ENCODE data around the gene ANKRD66.
"Not testable (repeated sequence)": the region's sequence is repeated elsewhere in the genome, so short reads cannot be mapped to it uniquely, and the experiment has no call there.

The ANKRD66 gene

DNA sequence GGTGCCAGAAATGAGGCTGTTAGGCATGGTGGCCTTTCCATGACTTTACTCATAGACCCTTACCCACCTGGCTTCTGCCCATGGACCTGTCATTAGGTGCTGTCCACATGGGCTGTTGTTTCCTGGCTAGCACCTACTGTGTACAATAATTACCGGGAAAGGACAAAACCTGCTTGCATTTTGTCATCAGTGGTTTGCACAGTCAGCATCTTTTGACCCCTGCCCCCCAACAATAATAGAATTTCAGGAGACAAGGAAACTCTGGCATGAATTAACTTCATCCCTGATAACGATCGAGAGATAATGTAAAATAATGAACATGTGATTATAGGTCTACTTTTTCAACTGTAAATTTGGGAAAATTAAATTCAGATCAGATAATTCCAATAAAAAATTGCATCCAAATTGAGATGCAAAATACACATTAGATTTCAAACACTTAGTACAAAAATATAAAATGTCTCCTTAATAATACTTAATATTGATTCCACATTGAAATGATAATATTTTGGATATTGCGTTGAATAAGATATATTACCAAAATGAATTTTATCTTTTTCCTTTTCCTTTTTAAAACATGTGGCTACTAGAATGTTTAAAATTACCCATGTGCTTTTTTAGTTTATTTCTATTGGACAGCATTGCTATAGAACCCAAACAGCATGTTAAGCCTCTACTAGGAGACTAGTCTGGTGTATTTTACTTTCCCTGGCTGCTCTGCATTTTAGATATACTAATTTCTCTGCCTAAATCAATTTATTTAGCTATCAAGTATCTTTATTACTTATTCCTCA is 12.4 kb downstream of the ANKRD66 start:
- TF ChIP-seq, protein P1, sequence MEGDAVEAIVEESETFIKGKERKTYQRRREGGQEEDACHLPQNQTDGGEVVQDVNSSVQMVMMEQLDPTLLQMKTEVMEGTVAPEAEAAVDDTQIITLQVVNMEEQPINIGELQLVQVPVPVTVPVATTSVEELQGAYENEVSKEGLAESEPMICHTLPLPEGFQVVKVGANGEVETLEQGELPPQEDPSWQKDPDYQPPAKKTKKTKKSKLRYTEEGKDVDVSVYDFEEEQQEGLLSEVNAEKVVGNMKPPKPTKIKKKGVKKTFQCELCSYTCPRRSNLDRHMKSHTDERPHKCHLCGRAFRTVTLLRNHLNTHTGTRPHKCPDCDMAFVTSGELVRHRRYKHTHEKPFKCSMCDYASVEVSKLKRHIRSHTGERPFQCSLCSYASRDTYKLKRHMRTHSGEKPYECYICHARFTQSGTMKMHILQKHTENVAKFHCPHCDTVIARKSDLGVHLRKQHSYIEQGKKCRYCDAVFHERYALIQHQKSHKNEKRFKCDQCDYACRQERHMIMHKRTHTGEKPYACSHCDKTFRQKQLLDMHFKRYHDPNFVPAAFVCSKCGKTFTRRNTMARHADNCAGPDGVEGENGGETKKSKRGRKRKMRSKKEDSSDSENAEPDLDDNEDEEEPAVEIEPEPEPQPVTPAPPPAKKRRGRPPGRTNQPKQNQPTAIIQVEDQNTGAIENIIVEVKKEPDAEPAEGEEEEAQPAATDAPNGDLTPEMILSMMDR (IDR thresholded peaks at IDR 0.05; ENCODE audit: low read depth, low read length, missing control alignments) = no peak
- no peak for DNase-seq (ENCODE audit: low read depth)
- H3K4me3 ChIP-seq (ENCODE audit: low read depth, low read length) = no peak overlapping the region
- in situ Hi-C loops (cut with HindIII; ENCODE audit: low sequenced_read_pairs) = no loop called here

DNA sequence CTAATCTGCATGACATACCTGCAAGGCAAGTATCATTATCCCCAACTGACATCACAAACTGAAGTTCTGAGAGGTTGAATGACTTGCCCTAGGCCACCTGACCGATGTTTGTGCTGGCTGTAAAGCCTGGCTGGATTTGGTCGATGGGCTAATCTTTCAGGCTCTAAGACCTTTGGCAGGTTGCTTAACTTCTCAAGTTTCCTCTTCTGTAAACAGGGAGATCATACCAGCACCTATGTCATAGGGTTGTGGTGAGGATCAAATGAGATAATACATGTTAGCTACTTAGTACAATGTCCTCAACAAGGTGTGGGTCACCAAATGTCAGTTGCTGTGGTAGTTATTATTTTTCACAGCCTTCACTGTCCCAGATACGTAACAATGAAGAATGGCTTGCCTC is 14.2 kb downstream of the ANKRD66 start:
- H3K4me3 ChIP-seq (ENCODE audit: low read depth, low read length) = no peak overlapping the region
- TF ChIP-seq, protein P1 (IDR thresholded peaks at IDR 0.05; ENCODE audit: low read depth, low read length, missing control alignments) = no peak
- in situ Hi-C loops (cut with HindIII; ENCODE audit: low sequenced_read_pairs) = no loop called here
- DNase-seq (ENCODE audit: low read depth) = no peak

DNA sequence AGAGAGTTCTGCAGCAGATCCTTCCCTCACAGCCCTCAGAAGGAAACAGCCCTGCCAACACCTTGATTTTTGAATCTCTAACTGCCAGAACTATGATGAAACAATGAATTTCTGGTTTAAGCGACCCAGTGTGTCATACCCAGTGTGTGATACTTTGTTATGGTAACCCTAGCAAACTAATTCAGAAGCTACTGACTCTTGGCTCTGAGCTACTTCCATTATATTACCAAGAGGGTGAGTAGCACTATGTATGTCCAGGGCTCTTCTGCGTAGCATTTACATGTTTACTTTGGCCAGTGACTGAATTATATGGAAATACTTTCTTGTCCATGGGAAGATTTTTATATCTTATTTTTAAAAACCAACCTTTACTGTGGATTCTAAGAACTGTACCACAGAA is 16.7 kb downstream of the ANKRD66 start:
- in situ Hi-C loops (cut with HindIII; ENCODE audit: low sequenced_read_pairs) = no loop called here
- no peak for DNase-seq (ENCODE audit: low read depth)
- TF ChIP-seq, protein P1 (IDR thresholded peaks at IDR 0.05; ENCODE audit: low read depth, low read length, missing control alignments) = no peak
- no peak overlapping the region for H3K4me3 ChIP-seq (ENCODE audit: low read depth, low read length)

DNA sequence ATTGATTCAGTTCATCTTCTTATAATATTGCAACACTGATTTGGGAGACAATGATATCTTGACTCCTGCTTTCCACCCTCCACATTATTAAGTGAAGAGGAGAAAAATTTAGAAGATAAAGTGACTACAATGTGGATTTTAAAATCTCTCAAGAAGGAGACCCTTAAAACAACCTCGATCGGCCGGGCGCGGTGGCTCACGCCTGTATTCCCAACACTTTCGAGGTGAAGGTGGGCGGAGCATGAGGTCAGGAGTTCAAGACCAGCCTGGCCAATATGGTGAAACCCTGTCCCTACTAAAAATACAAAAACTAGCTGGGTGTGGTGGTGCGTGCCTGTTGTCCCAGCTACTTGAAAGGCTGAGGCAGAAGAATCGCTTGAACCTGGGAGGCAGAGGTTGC is 17.5 kb downstream of the ANKRD66 start:
- DNase-seq (ENCODE audit: low read depth); H3K4me3 ChIP-seq (ENCODE audit: low read depth, low read length); in situ Hi-C loops (cut with HindIII; ENCODE audit: low sequenced_read_pairs): not testable (repeated sequence)

DNA sequence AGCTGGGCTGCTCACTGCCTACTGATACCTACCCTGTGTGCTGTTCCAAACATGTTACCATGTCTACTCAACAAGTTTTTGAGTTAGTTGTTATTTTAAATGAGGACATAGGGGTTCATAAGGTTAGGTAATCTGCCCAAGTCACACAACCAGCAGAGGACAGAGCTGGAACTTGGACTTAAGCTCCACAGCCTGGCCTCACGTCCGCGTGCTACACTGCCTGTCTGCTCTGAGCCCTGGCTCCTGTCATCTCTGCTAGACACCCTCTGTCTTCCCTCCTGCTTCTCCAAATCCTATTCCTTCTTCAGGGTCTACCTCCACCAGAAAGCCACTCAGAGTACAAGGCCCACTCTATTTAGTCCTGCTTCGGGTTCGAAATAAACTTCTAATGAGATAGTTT is 18.2 kb downstream of the ANKRD66 start:
- no peak for DNase-seq (ENCODE audit: low read depth)
- no peak overlapping the region for H3K4me3 ChIP-seq (ENCODE audit: low read depth, low read length)
- TF ChIP-seq, protein P1 (IDR thresholded peaks at IDR 0.05; ENCODE audit: low read depth, low read length, missing control alignments) = no peak
- in situ Hi-C loops (cut with HindIII; ENCODE audit: low sequenced_read_pairs) = loop anchor here (5.0 kb wide), 1 partner anchor 63 kb away; no protein-coding TSS in a partner anchor

DNA sequence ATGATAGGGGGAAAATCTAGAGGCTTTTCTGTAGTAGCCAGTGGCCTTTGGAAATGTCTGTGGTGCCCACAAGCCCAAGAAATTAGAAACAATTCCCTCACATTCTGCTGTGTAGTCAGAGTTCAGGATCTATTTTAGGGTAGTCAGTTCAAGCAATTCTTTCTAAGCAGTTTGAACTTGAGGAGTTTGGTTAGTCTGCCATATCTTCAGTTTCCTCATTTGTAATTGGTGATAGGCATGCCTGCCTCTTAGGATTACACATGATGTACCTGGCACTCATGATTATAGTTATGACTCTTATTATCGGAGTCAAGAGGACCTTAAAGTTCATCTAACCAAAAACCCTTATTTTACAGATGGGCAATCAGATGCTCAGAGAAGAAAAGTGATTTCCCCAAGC is 25.3 kb downstream of the ANKRD66 start:
- H3K4me3 ChIP-seq (ENCODE audit: low read depth, low read length) = no peak overlapping the region
- TF ChIP-seq, protein P1 (IDR thresholded peaks at IDR 0.05; ENCODE audit: low read depth, low read length, missing control alignments) = no peak
- DNase-seq (ENCODE audit: low read depth) = no peak
- in situ Hi-C loops (cut with HindIII; ENCODE audit: low sequenced_read_pairs) = no loop called here

DNA sequence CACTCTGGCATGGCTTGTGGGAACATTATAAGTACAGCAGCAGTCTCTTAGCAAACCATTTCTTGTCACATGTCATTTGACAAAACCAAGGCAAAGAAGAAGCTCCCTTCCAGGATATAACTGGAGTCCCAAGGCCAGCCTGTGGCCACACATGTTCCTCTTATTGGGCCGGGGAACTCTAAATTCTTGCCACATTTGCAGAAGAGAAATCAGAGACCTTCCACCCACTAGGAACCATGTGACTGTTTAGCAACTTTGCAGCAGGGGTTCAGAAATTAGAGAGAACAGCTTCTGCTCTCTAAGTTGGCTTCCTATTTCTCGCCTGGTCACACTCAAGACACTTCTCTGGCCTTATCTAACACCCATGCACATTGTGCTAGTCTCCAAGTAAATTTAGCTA is 26.0 kb downstream of the ANKRD66 start:
- no peak for DNase-seq (ENCODE audit: low read depth)

More for the DNA sequence above, 26.0 kb downstream of the ANKRD66 start:
- TF ChIP-seq, protein P1 (IDR thresholded peaks at IDR 0.05; ENCODE audit: low read depth, low read length, missing control alignments) = no peak
- in situ Hi-C loops (cut with HindIII; ENCODE audit: low sequenced_read_pairs) = no loop called here
- H3K4me3 ChIP-seq (ENCODE audit: low read depth, low read length) = no peak overlapping the region
